ENCODE data around the gene AGER.
A peak's percentile ranks its signal among the peaks of the same experiment; 100 is the strongest.
"Not testable (repeated sequence)": the region's sequence is repeated elsewhere in the genome, so short reads cannot be mapped to it uniquely, and the experiment has no call there.

AGER gene

GRCh38 chr6:32149932-32150870 lies 33.9 kb downstream of the AGER start:
- no peak for TF ChIP-seq CTCF (IDR thresholded peaks at IDR 0.05)
- Histone ChIP-seq H3K4me3 (peak overlapping the region; percentile 97), H3K27ac (peak overlapping the region in 1 of 2 donors; percentile 93)
- no peak for DNase-seq (ENCODE audit: low spot score)

GRCh38 chr6:32149092-32149755 lies 34.8 kb downstream of the AGER start:
- DNase-seq (ENCODE audit: low spot score) = no peak
- H3K27ac ChIP-seq = no peak overlapping the region
- TF ChIP-seq CTCF (IDR thresholded peaks at IDR 0.05) = no peak
- peak overlapping the region; percentile 9 for H3K4me3 ChIP-seq

- Histone ChIP-seq H3K4me3 (peak overlapping the region; percentile 9), H3K27ac (no peak overlapping the region)
- DNase-seq (ENCODE audit: low spot score) = no peak
- no peak for TF ChIP-seq CTCF (IDR thresholded peaks at IDR 0.05)
These were observed 35.6 kb downstream of the AGER start for GRCh38 chr6:32148289-32149091.

- TF ChIP-seq CTCF (IDR thresholded peaks at IDR 0.05) = no peak
- no peak for DNase-seq (ENCODE audit: low spot score)
- no peak overlapping the region for H3K27ac ChIP-seq
- H3K4me3 ChIP-seq = no peak overlapping the region
These were observed 36.5 kb downstream of the AGER start for GRCh38 chr6:32147401-32148132.

GRCh38 chr6:32146687-32147086 lies 37.4 kb downstream of the AGER start:
- TF ChIP-seq CTCF (IDR thresholded peaks at IDR 0.05) = no peak
- Histone ChIP-seq H3K4me3 (no peak overlapping the region), H3K27ac (no peak overlapping the region)
- DNase-seq (ENCODE audit: low spot score) = no peak

GRCh38 chr6:32146287-32146686 lies 37.8 kb downstream of the AGER start:
- DNase-seq (ENCODE audit: low spot score) = no peak
- Histone ChIP-seq H3K27ac (no peak overlapping the region), H3K4me3 (no peak overlapping the region)

GRCh38 chr6:32144238-32144637 lies 39.8 kb downstream of the AGER start:
- not testable (repeated sequence) for H3K4me3 ChIP-seq; H3K27ac ChIP-seq; DNase-seq (ENCODE audit: low spot score)

More at GRCh38 chr6:32146287-32146686, 37.8 kb downstream of the AGER start:
- no peak for TF ChIP-seq CTCF (IDR thresholded peaks at IDR 0.05)
